Thyroid gland (tissue), 4 donors: ENCODE measurements around the gene SGSH. TPM values are rescaled to one million over a fixed set of nuclear protein-coding genes. Genes with fewer than 3 reads are reported as not detected.

Experiments
- DNase-seq, 2 donors: peaks; one replicate each; pipeline ENCODE4 v3.0.0-alpha.2; 2019
- H3K27ac ChIP-seq, 3 donors: fragments of 200-600 bp; sonication (generic); 1 replicate in 2 of 3; 2 replicates in 1 of 3; pipeline ENCODE4 v1.5.1; 2016 to 2019; ENCODE audit warnings: mild to moderate bottlenecking in 1 of 3, moderate library complexity in 1 of 3
- H3K27me3 ChIP-seq: fragments of 200-600 bp; sonication (generic); one replicate; pipeline ENCODE4 v1.5.1; 2019
- H3K36me3 ChIP-seq, 2 donors: fragments of 200-600 bp; sonication (generic); one replicate each; pipeline ENCODE4 v1.5.1; 2016 to 2019
- H3K4me1 ChIP-seq, 2 donors: fragments of 200-600 bp; sonication (generic); one replicate each; pipeline ENCODE4 v1.5.1; 2017 to 2019
- H3K4me3 ChIP-seq, 3 donors: fragments of 200-600 bp; sonication (generic); replicated peaks in 1 of 3; 1 replicate in 2 of 3; 2 replicates in 1 of 3; pipeline ENCODE4 v1.5.1; 2016; ENCODE audit warnings: mild to moderate bottlenecking in 1 of 3
- H3K9me3 ChIP-seq: fragments of 200-600 bp; sonication (generic); one replicate; pipeline ENCODE4 v1.5.1; 2017
- CTCF ChIP-seq, 6 experiments: fragments of 200-600 bp in 3 of 6; fragments of 450-650 bp in 3 of 6; sonication (generic) in 3 of 6; IDR thresholded peaks; one replicate each; pipeline ENCODE4 v1.5.1; 2016 to 2019; ENCODE audit warnings: antibody characterized with exemption in 6 of 6, mild to moderate bottlenecking in 2 of 6, inconsistent platforms in 1 of 6, moderate library complexity in 1 of 6
- POLR2A ChIP-seq, 2 donors: fragments of 450-650 bp; IDR thresholded peaks; one replicate each; pipeline ENCODE4 v1.6.1; 2017; ENCODE audit warnings: antibody characterized with exemption in 2 of 2, mild to moderate bottlenecking in 2 of 2, moderate library complexity in 1 of 2
- WGBS, 2 donors: methylation state at CpG; one replicate each; pipeline ENCODE4 v1.1.5; 2017; 5-methylcytosine and 5-hydroxymethylcytosine counted together
- intact Hi-C: fragments of 100-400 bp; cut with DNase I; formaldehyde crosslinking; loops from one replicate; pipeline ENCODE4 v1.15.1; 2023
- total RNA-seq, 4 donors: library from RNA; depleted of rRNA; stranded (reverse); fragments of >200 nt; gene quantifications; one replicate each; pipeline ENCODE4 v1.2.3, GENCODE V29; 2016

SGSH gene
- total RNA-seq, 4 donors from 2014 or later, result 31.8 to 48.5 (median 38.2) TPM

GRCh38 chr17:80185968-80186367, 34.2 kb downstream of the SGSH start:
- Histone ChIP-seq H3K36me3 (no peaks in the 10 kb centered on the region), H3K4me1 (peaks cover 0 to 7% of the 10 kb centered on the region in 2 donors), H3K4me3 (no peak overlapping the region), H3K9me3 (no peaks in the 10 kb centered on the region), H3K27me3 (no peaks in the 10 kb centered on the region), H3K27ac (no peak overlapping the region)
- WGBS, 2 donors, result 85% methylated on average over 9 of the region's 9 CpGs
- intact Hi-C loops, result no loop called here
- TF ChIP-seq CTCF (IDR thresholded peaks at IDR 0.05) (no peak), POLR2A (IDR thresholded peaks at IDR 0.05) (no peak)
- DNase-seq, result no peak

- Histone ChIP-seq H3K27ac (no peak overlapping the region), H3K36me3 (no peaks in the 10 kb centered on the region), H3K4me3 (no peak overlapping the region), H3K9me3 (no peaks in the 10 kb centered on the region), H3K4me1 (peaks cover 0 to 7% of the 10 kb centered on the region in 2 donors), H3K27me3 (no peaks in the 10 kb centered on the region)
- intact Hi-C loops, result no loop called here
- 83 to 94% methylated on average over 9 to 10 of the region's 10 CpGs for WGBS, 2 donors
- DNase-seq, result no peak
- no peak for TF ChIP-seq CTCF (IDR thresholded peaks at IDR 0.05)
- TF ChIP-seq POLR2A (IDR thresholded peaks at IDR 0.05), result no peak
Measured at GRCh38 chr17:80184423-80184714, 35.8 kb downstream of the SGSH start.

GRCh38 chr17:80183581-80184422, 36.3 kb downstream of the SGSH start:
- H3K4me3 ChIP-seq, result no peak overlapping the region
- 83 to 90% methylated on average over 24 to 25 of the region's 26 CpGs for WGBS, 2 donors
- no peak for TF ChIP-seq POLR2A (IDR thresholded peaks at IDR 0.05)
- TF ChIP-seq CTCF (IDR thresholded peaks at IDR 0.05), result no peak
- H3K9me3 ChIP-seq, result no peaks in the 10 kb centered on the region
- H3K27ac ChIP-seq, result no peak overlapping the region
- H3K27me3 ChIP-seq, result no peaks in the 10 kb centered on the region
- no peak for DNase-seq
- H3K4me1 ChIP-seq, result peaks cover 0 to 7% of the 10 kb centered on the region in 2 donors
- H3K36me3 ChIP-seq, result no peaks in the 10 kb centered on the region
- intact Hi-C loops, result no loop called here

GRCh38 chr17:80182845-80183223, 37.3 kb downstream of the SGSH start:
- peaks cover 0 to 4% of the 10 kb centered on the region in 2 donors for H3K4me1 ChIP-seq
- no peak overlapping the region for H3K27ac ChIP-seq
- DNase-seq, result no peak
- no peaks in the 10 kb centered on the region for H3K9me3 ChIP-seq
- no peak overlapping the region for H3K4me3 ChIP-seq
- no peaks in the 10 kb centered on the region for H3K27me3 ChIP-seq
- no peaks in the 10 kb centered on the region for H3K36me3 ChIP-seq
- 82 to 88% methylated on average over 11 to 12 of the region's 12 CpGs for WGBS, 2 donors
- intact Hi-C loops, result no loop called here
- no peak for TF ChIP-seq POLR2A (IDR thresholded peaks at IDR 0.05)
- no peak for TF ChIP-seq CTCF (IDR thresholded peaks at IDR 0.05)

- WGBS, 2 donors, result 87 to 89% methylated on average over 21 to 27 of the region's 30 CpGs
- no peaks in the 10 kb centered on the region for H3K27me3 ChIP-seq
Measured at GRCh38 chr17:80182118-80182844, 37.9 kb downstream of the SGSH start.

More at GRCh38 chr17:80182118-80182844, 37.9 kb downstream of the SGSH start:
- intact Hi-C loops, result no loop called here
- TF ChIP-seq POLR2A (IDR thresholded peaks at IDR 0.05), result no peak
- TF ChIP-seq CTCF (IDR thresholded peaks at IDR 0.05), result no peak
- Histone ChIP-seq H3K4me1 (no peaks in the 10 kb centered on the region), H3K27ac (no peak overlapping the region), H3K9me3 (no peaks in the 10 kb centered on the region), H3K4me3 (no peak overlapping the region), H3K36me3 (no peaks in the 10 kb centered on the region)
- DNase-seq, result no peak
